T1000 (cell line): Measurements from ENCODE around the gene RASL12.

Source experiments
- DNase-seq: peaks from one replicate; lab custom pipeline; 2025; ENCODE audit warnings: mixed read lengths; lab: John Stamatoyannopoulos, UW

The RASL12 gene

DNA sequence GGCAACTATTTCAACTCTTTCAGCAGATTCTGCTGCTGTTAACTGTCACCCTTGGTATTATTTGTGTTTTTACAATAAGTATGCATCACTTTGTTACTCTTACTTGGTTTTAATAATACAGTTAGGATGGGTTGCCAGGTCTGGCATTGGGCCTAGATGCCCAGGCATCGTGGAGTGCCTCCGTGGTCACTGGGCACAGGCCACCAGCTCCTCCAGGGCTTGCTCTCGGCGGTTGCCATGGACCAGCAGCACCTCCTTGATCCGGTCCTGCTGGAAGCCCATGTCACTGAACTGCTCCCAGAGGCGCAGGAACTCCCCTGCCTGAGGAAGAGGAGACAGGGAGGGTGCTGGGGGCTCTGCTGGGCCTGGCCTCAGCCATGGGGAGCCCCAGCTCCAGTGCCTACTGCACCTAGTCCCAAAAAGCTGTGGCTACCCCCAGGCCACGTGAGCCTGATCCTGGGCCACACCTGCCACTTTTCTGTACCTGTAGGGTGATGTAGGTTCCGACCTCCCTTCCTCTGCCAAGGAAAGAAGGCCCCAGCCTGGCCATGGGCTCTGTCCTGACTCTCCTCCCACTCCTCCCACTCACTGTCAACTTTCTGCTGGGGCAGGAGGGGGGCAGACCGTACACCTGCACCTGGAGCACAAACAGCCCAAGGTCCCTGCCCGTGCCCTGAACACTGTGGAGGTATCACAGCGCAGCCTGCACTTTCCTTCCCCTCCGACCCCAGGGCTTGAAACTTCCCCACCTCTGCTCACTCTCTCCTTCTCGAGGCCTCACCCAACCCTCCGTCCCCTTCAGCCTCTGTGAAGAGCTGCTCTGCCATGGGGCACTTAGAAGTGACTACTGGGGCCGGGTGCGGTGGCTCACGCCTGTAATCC lies 25.4 kb upstream of the RASL12 start:
- no peak for DNase-seq

DNA sequence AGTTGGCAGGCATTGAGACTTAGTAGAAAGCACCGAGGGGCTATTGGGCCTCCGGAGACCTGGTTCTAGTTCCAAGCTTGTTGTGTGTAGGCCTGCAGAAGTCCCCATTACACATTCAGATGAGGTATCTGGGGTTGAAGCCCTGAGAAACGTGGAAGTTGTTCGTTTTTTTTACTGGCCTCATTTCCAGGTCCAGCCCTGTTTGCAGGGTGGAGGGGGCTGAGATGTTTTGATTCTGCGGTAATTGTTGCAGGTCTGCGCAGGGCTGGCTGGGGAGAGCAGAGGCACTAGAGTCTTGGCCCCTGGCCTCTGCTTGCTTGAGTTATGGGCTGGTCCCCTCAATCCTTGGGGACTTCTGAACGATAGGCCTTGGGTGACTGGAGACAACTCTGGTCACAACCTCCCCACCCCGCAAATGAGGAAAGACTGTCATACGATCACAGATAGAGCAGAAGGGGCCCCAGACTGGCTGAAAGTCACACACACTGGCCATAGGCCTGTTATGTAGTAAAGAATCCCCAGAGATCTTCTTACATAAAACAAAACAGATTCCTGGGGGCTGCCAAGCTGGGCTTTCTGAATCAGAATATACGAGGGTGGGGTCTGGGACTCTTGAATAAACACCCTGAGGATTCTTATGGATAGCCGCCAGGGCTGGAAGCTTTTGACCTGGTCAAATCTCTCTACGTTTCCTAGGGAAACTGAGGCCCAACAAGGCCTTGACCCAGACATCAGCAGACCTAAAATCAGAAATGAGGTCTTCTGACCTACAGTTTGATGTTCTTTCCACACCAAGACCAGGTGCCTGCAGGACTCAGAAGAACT lies 24.4 kb upstream of the RASL12 start:
- no peak for DNase-seq

DNA sequence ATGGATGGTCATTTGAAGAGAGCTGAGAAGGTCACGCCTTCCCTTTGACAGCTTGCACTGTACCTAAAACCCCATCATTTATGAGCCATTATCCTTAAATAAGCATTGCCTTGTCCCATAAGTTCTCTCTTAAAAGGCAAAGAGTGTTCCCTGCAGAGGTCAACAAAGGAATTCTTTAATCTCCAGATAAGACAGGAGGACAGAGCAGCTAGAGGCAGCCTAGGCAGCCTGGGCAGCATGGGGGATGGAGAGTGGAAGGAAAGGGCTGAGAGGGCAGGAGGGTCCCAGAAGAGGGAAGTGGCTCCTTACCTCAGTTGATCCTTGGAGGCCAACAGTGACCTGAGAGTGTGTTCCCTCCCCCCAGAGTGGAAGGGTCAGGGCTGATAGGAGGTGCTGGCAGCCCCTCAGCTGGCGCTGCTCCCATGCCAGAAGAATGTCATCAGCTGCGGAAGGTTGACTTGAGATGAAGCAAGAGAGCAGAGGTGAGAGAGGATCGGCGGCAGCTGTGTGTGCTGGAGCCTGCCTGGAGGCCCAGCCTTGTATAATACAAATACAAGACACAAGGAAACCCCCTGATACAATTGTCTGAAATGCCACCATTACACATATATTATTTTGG lies 21.5 kb upstream of the RASL12 start:
- no peak for DNase-seq

DNA sequence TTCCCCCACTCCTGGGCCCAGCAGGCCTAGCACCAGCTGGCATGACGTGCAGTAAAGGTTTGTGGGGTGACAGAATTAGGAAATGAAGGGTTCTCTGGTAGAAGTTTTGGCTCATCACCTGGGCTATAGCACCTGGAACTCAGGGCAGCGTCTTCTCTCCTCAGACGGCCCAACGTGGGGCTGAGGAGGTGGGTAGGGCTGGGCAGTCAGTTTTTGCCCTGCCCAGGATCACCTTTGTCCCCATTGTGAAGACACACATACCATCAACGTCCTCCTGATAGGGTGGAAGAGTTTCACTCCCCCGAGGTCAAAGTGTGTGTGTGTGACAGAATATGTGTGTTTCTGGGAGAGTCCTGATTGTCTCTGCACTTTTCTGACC lies 20.8 kb upstream of the RASL12 start:
- no peak for DNase-seq

DNA sequence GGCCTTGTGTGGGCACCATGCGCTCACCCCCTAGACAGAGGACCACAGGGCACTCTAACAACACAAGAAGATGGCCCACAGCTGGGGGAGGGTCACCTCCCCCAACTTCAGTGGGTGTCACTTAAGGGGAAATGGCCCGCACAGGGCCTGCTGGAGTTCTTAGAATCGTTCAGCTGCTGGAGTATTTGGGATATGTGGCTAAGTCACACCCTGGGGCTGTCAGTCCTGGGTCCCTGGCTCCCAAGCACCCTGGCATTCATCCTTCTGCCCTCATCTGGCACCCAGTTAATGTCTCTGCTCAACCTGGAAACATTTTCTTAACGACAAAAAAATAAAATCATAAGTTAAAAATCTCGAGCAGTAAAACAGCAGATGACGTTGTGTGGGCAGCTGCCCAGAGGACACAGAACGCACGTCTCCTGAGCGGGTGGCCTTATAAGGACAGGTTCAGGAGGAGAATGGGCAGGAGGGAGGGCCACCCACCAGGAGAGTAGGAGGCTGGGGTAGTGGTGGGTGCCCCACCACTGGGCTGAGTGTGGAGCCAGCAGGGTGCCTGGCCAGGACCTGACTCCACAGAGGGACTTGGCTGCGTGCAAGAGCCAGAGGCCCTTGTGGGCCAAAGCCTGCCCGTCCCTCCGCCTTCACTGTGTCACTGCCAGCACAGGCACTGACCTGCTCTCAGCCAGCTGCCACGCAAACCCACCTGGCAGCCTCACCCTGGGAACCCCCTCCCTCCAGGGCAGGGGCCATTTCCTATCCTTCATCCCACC lies 20.3 kb upstream of the RASL12 start:
- DNase-seq, result no peak

DNA sequence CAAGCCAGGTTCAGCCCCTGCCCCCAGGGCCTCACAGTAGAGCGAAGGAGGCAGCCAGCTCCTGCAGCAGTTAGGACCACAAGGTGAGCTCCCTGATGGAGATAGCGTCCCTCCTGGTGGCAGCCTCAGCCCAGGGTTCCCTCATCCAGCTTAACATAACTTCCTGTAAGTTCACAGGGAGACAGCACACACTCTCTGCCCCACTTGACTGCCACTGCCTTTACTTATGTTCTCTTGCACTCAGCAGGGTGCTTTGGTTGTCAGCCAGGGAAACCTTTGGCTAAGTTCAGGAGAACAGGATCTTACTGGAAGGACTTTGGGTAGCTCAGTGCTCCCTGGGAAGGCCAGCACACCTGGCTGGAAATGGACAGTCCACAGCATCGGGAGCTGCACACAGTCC lies 19.6 kb upstream of the RASL12 start:
- no peak for DNase-seq

DNA sequence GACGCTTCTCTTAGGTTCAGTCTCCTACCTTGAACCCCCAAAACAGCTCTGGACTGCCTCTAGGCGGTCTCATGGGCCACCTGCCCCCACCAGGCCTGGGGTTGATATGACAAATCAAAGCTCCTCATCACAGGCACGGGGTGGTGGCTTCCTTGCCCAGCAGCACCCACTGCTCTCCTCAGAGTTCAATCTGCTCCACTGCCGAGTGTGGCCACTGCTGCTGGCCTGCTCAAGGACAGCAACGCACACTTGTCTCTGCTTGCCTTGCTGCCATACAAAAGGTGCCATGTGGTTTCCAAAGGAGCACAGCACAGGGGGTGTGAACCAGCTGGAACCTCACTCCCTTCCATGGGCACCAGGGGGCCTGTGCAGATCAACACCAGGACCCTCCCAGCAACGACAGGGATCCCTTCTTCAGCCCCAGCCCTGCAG lies 18.9 kb upstream of the RASL12 start:
- no peak for DNase-seq

DNA sequence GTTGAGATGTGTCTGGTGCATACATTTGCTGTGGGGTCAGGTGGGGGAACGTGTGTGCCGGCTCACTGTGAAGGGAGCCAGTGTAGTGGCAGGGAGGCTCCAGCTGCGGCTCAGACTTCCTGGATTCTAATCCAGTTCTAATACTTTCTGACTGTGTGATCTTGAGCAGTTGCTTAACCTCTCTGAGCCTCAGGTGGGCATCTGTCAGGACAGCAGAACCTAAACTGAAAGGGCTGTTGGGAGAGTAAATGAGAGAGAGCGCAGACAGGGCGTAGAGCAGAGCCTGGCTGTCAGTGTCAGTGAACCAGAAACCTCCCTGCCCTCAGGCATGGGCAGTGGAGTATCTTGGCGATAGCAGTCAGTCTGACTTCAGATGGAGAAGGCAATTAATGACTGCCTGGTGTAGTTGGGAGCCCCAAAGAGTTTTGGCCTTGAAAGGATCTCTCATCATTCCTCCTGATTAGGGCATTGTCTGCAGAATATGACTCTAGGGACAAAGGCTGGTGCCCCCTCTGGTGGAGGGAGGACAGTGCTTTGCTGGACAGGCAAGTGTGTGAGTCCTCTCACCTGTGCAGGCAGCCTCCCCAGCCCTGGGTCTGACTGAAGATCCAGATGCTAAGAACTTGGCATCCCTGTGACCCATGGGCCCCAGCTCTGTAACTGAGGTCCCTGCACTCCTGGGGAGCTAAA lies 18.3 kb upstream of the RASL12 start:
- no peak for DNase-seq

DNA sequence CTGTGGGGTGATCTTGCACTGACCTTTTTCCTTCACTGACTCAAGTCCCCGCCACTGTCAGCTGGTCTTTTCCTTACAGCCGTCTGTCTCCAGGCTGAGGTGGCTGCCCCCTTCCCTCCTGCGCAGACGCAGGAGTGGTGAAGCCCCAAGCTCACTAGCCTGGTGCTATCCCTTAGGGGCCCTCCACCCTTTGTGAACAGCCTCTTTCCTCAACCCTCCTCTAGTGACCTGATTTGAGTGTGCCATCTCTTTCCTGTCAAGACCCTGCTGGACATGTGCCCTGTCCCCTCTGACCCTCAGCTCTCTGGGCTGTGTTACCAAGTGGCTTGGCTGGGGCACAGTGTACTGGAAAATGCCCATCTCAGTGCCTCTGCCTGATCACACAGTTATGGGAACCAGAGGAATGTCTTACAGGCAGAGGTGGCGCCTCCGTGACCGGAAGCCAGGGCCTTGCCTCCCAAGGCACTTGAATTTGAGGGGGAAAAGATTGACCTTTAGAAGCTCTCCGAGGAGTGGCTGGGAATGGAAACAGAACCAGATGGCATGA lies 17.5 kb upstream of the RASL12 start:
- DNase-seq, result no peak

DNA sequence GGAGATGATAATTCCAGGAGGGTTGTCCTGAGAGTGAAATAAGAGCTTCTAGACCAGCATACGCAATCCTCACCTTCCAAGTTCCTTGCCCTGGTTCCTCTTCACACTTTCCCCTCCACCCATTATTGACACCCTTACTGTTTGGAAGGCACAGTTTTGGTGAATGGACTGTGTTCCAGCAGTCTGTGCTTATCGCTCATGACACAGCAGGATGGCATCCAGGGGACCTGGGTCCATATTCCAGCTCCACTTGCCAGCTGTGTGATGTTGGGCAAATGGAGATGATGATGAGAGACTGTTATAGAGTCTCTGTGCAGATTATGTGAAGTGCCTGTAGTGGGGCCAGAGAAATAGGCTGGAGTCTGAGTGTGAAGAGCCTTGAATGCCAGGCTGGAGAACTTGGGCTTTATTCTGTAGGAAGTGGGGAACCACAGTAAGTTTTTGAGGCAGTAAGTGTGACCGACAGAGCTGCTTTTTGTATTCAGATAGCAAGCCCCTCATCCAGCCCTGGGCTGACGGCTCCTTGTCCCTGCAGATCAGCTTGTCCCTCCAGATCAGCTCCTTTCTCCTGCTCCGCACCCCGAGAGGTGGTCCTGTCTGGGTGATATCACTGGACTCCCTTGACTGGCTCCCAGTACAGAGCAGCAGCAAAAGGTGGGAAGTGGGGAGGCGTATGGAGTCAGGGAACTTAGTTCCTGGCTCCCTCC lies 16.9 kb upstream of the RASL12 start:
- DNase-seq, result no peak

DNA sequence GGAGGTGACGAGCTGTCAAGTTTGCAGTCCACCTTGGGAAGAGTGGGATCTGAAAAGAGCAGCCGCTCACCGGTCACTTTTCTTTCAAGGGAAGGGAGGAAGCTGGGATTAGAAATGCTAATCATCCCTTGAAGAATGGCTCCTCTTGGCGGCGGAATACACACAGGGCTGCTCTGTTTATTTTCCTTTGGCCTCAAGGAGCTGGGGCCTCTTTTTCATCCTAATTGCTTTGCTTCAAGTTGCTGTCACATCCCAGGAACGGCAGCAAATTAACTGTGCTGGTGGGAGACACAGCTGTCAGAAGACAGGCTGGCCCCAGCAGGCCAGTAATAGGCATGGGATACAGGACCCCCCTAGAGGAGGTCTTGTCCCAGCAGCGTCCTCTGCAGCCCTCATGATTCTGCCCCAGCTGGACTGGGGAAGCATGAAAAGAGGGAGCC lies 15.5 kb upstream of the RASL12 start:
- DNase-seq, result no peak

DNA sequence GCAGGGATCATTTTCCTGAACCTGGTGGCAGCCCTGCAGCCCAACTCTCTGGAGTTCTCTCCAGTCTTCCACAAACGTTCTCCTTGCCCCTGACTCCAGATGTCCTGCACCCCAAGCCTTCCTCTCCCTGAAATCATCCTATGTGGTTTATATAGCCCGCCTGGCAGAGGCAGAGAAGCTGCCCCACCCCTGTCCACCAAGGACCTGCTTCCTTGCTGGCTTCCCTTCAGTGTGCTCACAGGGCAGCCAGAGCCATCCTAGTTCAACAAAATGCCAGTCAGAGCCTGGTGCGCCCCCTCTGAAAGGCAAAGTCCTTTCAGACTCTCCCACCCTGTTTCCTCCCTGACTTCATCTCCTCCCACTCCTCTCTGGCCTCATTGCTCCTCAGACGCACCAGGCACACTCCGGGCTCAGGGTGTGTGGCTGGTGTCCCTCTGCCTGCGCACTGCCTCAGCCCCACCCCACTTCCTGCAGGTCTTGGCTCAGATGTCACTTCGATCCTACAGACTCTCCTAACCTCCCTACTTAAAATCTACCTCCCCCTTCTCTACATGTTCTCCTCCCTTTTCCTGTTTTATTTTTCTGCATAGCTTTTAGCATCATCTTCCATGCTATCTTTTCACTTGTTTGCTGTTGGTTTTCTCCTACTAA lies 14.6 kb upstream of the RASL12 start:
- no peak for DNase-seq

DNA sequence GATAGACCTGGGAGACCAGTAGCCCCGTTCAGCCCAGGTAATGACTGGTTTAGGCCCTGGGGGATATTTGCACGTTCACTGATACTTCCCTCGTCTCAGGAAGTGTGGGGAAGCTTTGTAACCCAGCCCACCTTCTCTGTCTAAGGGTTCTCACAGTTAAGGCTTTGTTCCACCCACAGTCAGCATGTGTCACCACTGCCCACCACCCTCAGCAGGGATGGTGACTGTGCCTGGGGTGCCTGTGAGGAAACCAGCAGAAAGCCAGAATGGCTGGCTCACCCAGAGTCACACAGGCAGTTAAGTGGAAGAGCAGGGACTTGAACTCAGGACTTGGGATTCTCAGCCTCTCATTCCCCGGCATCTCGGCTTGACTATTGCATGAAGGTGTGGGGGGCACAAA lies 14.0 kb upstream of the RASL12 start:
- no peak for DNase-seq

DNA sequence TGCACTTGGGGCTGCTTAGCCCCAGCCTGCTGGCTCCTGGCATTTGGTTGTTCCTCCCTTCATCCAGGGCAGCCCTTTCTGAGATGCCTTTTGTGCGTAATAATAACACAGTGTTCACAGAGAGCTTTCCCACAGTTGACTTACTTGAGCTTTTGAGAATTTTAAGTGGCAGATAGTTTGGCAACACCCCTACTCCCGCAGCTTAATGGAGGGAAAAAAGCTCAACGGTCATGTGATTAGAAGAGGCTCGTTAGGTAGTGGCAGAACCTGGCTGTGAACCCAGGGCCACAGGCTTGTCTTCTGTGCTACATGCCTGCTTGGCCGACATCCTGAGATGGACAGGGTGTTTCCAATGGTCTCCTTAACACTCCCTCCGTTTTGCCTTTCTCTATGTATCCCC lies 13.5 kb upstream of the RASL12 start:
- no peak for DNase-seq

DNA sequence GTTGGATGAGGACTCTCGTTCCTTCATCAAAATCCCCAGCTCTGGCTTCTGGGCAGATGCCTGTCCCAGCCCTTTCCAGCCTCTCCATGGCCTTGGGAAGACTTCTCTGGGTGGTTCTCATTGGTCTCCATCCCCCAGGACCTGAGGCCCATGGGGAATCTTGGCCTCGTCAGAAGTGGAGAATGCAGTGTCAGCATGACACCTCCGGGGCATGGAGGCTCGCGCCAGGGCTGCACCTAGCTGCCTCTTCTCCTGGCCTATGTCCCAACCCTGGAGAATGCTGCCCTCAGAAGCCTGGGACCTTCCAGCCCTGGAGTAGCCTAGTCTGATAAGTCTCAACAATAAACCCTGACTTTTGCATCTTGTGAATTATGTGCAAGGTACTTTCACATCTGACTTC lies 11.8 kb upstream of the RASL12 start:
- no peak for DNase-seq

DNA sequence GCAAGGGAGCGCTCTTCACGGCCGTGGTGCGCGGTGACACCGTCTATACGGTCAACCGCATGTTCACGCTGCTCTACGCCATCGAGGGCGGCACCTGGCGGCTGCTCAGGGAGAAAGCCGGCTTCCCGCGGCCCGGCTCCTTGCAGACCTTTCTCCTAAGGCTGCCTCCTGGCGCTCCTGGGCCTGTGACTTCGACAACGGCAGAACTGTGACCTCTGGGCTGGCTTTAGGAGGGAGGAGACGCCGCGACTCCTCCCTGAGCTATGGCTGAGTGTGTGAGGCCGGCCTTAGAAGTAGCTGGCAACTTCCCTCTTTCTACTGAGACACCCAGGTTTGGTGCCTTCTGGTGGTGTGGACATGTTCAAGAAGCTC lies 10.2 kb upstream of the RASL12 start:
- DNase-seq, result no peak

DNA sequence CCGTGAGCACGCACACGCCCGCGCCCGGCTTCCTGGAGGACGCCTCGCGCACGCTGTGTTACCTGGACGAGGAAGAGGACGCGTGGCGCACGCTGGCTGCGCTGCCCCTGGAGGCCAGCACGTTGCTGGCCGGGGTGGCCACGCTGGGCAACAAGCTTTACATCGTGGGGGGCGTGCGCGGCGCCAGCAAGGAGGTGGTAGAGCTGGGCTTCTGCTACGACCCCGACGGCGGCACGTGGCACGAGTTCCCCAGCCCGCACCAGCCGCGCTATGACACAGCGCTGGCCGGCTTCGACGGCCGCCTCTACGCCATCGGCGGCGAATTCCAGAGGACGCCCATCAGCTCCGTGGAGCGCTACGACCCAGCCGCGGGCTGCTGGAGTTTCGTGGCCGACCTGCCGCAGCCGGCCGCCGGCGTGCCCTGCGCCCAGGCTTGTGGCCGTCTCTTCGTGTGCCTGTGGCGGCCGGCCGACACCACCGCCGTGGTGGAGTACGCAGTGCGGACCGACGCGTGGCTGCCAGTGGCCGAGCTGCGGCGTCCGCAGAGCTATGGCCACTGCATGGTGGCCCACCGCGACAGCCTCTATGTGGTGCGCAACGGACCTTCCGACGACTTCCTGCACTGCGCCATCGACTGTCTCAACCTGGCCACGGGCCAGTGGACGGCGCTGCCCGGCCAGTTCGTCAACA lies 9.6 kb upstream of the RASL12 start:
- no peak for DNase-seq

DNA sequence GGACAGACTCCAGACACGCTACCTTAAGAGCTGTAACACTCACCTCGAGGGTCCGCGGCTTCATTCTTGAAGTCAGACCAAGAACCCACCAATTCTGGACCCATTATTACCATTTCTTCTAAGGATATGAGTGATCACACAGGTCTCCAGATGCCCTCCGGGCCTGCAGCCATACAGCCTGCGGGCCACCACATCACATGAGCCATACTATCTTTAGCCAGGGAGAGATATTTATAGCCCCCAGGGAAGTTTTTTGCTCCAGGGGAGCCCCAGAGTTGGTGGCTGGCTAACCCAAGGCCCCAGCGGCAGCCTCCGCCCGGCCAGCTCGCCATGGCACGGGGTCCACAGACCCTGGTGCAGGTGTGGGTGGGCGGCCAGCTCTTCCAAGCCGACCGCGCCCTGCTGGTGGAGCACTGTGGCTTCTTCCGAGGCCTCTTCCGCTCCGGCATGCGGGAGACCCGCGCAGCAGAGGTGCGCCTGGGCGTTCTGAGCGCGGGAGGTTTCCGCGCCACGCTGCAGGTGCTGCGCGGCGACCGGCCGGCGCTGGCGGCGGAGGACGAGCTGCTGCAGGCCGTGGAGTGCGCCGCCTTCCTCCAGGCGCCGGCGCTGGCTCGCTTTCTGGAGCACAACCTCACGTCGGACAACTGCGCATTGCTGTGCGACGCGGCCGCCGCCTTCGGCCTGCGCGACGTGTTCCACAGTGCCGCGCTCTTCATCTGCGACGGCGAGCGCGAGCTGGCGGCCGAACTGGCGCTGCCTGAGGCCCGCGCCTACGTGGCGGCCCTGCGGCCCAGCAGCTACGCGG lies 8.9 kb upstream of the RASL12 start, which contains the start of gene KBTBD13:
Gene KBTBD13 (plus strand): TSS at position 261 of the 805 bp plus-strand sequence. CDS start 70 bp downstream, at position 331.
- no peak for DNase-seq
